Stimulated activated memory B cell treated with anti-CD40 and anti-IgM and Interleukin-4, amounts not matched to agents 10 μg/mL and 1 μg/mL and 100 μg/mL, for 72 hours (primary cell): ENCODE data around the gene ZNF275.

Experiments
- ATAC-seq: fragments of 150-1000 bp; cut with Tn5 transposase; 2 replicates; pipeline ENCODE4 v1.10.0; 2021
- H3K27ac Mint-ChIP-seq: one replicate; pipeline ENCODE4 v1.8.0; 2022; ENCODE audit warnings: mild to moderate bottlenecking, mixed read lengths
- H3K27me3 Mint-ChIP-seq: one replicate; pipeline ENCODE4 v1.8.0; 2022; ENCODE audit warnings: mixed read lengths
- H3K36me3 Mint-ChIP-seq: one replicate; pipeline ENCODE4 v1.8.0; 2022; ENCODE audit warnings: mixed read lengths
- H3K4me1 Mint-ChIP-seq: one replicate; pipeline ENCODE4 v1.8.0; 2022; ENCODE audit warnings: mixed read lengths
- H3K4me3 Mint-ChIP-seq: one replicate; pipeline ENCODE4 v1.8.0; 2022; ENCODE audit warnings: mild to moderate bottlenecking, moderate library complexity, mixed read lengths
- H3K9me3 Mint-ChIP-seq: one replicate; pipeline ENCODE4 v1.8.0; 2022; ENCODE audit warnings: mixed read lengths

The ZNF275 gene

DNA sequence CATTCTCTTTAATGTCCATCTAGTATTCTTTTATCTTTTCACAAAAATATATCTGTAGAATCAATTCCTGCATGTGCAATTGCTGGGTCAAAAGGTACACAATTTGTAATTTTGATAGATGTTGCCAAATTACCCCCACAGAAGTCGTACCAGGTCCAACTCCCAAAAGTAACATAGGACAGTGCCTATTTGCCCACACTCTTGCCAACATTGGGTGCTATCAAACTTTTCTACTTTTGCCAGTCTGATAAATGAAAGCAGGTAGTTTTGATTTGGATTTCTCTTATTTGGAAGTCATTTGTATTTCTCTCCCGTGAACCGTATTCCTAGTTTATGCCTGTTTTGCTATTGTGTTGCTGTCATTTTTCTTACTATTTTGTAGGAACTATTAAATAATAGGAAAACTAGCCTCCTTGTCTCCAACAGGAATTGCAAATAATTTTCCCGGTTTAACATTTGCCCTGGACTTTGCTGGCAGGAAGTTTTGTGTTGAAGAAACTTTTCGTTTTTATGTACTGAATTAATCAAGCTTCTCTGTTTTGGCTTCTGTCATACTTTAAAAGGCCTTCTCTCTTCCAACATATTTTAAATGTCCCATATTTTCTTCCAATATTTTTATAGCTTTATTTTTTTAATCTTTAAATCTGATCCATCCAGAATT lies 33.1 kb downstream of the ZNF275 start:
- Mint-ChIP-seq H3K36me3 (no peaks in the 10 kb centered on the region), H3K4me3 (no peak overlapping the region), H3K9me3 (no peaks in the 10 kb centered on the region), H3K27me3 (peaks cover 22% of the 10 kb centered on the region), H3K27ac (no peak overlapping the region), H3K4me1 (peaks cover 6% of the 10 kb centered on the region)
- no peak for ATAC-seq

- ATAC-seq = no peak
- H3K36me3 Mint-ChIP-seq = no peaks in the 10 kb centered on the region
- peaks cover 23% of the 10 kb centered on the region for H3K27me3 Mint-ChIP-seq
Measured at GRCh38 chrX:153370293-153371055, 36.5 kb downstream of the ZNF275 start.

GRCh38 chrX:153371256-153371655 lies 37.3 kb downstream of the ZNF275 start:
- no peaks in the 10 kb centered on the region for H3K9me3 Mint-ChIP-seq
- H3K36me3 Mint-ChIP-seq = no peaks in the 10 kb centered on the region
- H3K27me3 Mint-ChIP-seq = peaks cover 23% of the 10 kb centered on the region
- ATAC-seq = no peak
- no peak overlapping the region for H3K4me3 Mint-ChIP-seq
- H3K4me1 Mint-ChIP-seq = peaks cover 6% of the 10 kb centered on the region
- H3K27ac Mint-ChIP-seq = no peak overlapping the region

More at GRCh38 chrX:153370293-153371055, 36.5 kb downstream of the ZNF275 start:
- no peak overlapping the region for H3K27ac Mint-ChIP-seq
- peaks cover 6% of the 10 kb centered on the region for H3K4me1 Mint-ChIP-seq
- no peak overlapping the region for H3K4me3 Mint-ChIP-seq
- H3K9me3 Mint-ChIP-seq = no peaks in the 10 kb centered on the region

GRCh38 chrX:153372949-153373348 lies 39.0 kb downstream of the ZNF275 start:
- Mint-ChIP-seq H3K4me3 (no peak overlapping the region), H3K27me3 (peaks cover 23% of the 10 kb centered on the region), H3K36me3 (no peaks in the 10 kb centered on the region), H3K4me1 (peaks cover 6% of the 10 kb centered on the region), H3K27ac (no peak overlapping the region), H3K9me3 (no peaks in the 10 kb centered on the region)
- ATAC-seq = no peak

DNA sequence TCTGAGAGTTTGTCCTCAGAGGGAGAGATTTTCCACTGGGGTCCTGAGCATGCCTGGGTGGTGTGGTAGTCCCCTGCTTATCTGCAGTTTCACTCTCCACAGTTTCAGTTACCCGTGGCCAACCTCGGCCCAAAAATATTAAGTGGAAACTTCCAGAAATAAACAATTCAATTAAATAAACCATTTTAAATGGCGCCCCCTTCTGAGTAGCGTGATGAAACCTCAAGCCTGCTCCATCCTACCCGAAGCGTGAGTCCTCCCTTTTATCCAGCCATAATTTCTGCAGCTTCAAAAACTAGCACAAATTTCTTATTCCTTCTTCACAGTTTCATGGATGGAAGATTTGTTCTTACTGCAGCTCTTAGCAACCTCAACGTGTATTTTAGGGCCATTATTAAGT lies 40.5 kb downstream of the ZNF275 start:
- no peak for ATAC-seq
- H3K36me3 Mint-ChIP-seq = no peaks in the 10 kb centered on the region

GRCh38 chrX:153375571-153375970 lies 41.6 kb downstream of the ZNF275 start:
- Mint-ChIP-seq H3K27me3 (peaks cover 13% of the 10 kb centered on the region), H3K9me3 (no peaks in the 10 kb centered on the region), H3K36me3 (no peaks in the 10 kb centered on the region), H3K27ac (no peak overlapping the region), H3K4me1 (peaks cover 4% of the 10 kb centered on the region), H3K4me3 (no peak overlapping the region)
- ATAC-seq = no peak

More for the DNA sequence above, 40.5 kb downstream of the ZNF275 start:
- H3K27me3 Mint-ChIP-seq = peaks cover 22% of the 10 kb centered on the region
- no peak overlapping the region for H3K27ac Mint-ChIP-seq
- peaks cover 6% of the 10 kb centered on the region for H3K4me1 Mint-ChIP-seq
- no peaks in the 10 kb centered on the region for H3K9me3 Mint-ChIP-seq
- no peak overlapping the region for H3K4me3 Mint-ChIP-seq

DNA sequence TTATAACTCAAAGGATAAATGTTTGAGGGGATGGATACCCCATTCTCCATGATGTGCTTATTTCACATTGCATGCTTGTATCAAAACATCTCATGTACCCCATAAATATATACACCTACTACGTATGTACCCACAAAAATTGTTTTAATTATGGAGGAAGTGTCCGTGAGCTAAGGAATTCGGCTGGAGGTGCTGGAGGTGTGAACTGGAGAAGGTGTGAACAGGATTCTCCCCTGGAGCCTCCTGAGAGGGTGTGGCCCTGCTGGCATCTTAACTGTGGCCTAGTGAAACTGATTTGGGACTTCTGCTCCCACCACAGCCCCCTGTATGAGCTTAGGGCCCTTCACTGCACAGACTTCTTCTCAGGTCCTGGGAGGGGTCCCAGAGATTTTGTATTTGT lies 43.8 kb downstream of the ZNF275 start:
- Mint-ChIP-seq H3K27me3 (no peaks in the 10 kb centered on the region), H3K4me1 (no peaks in the 10 kb centered on the region), H3K9me3 (no peaks in the 10 kb centered on the region), H3K4me3 (no peak overlapping the region), H3K27ac (no peak overlapping the region), H3K36me3 (no peaks in the 10 kb centered on the region)
- no peak for ATAC-seq

DNA sequence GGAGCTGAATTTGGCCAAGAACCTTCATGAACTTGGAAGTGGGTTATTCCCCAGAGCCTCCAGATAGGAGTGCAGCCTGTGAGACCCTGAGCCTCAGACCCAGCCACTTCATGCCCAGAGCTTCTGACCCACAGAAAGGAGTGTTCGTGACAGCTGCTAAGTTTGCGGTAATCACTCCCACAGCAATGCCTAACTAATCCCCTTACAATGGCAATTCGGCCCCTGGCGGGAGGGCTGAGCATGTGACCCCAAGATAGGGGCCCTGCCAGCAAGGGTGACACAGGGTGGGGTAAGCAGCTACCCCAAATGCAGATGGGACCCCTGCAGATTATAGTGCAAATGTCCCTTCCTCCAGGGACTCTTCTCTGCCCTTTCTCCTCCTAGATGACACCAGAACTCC lies 44.7 kb downstream of the ZNF275 start:
- Mint-ChIP-seq H3K27ac (no peak overlapping the region), H3K27me3 (no peaks in the 10 kb centered on the region), H3K4me1 (no peaks in the 10 kb centered on the region), H3K4me3 (no peak overlapping the region), H3K36me3 (no peaks in the 10 kb centered on the region), H3K9me3 (no peaks in the 10 kb centered on the region)
- ATAC-seq = no peak

DNA sequence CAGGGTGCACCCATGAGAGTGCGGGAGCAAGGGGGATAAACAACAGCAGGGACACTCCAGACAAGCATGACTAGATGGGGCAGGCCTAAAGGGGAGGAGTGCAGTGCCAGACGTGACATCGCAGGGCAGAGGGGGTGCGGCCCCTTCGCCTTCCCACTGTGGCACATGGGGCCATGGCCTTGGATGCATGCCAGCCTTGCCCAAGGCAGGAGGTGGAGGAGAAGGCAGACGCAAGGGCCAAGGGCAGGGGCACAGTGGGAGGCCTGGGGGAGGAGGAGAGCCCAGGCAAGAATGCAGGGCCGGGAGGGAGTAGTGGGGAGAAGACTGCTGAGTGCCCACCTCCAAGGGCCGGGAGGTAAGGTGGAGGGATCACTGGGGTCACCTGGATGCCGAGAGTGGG lies 45.6 kb downstream of the ZNF275 start:
- no peaks in the 10 kb centered on the region for H3K4me1 Mint-ChIP-seq
- no peaks in the 10 kb centered on the region for H3K27me3 Mint-ChIP-seq
- H3K4me3 Mint-ChIP-seq = no peak overlapping the region
- no peak overlapping the region for H3K27ac Mint-ChIP-seq
- H3K9me3 Mint-ChIP-seq = no peaks in the 10 kb centered on the region
- no peaks in the 10 kb centered on the region for H3K36me3 Mint-ChIP-seq
- ATAC-seq = no peak

GRCh38 chrX:153379971-153380581 lies 46.1 kb downstream of the ZNF275 start:
- Mint-ChIP-seq H3K9me3 (no peaks in the 10 kb centered on the region), H3K36me3 (no peaks in the 10 kb centered on the region), H3K4me1 (no peaks in the 10 kb centered on the region), H3K27me3 (no peaks in the 10 kb centered on the region), H3K4me3 (no peak overlapping the region), H3K27ac (no peak overlapping the region)
- no peak for ATAC-seq

- H3K36me3 Mint-ChIP-seq = no peaks in the 10 kb centered on the region
- no peaks in the 10 kb centered on the region for H3K4me1 Mint-ChIP-seq
- H3K9me3 Mint-ChIP-seq = no peaks in the 10 kb centered on the region
- H3K27me3 Mint-ChIP-seq = no peaks in the 10 kb centered on the region
- no peak for ATAC-seq
- H3K4me3 Mint-ChIP-seq = no peak overlapping the region
- H3K27ac Mint-ChIP-seq = no peak overlapping the region
Measured at GRCh38 chrX:153380691-153381090, 46.7 kb downstream of the ZNF275 start.

DNA sequence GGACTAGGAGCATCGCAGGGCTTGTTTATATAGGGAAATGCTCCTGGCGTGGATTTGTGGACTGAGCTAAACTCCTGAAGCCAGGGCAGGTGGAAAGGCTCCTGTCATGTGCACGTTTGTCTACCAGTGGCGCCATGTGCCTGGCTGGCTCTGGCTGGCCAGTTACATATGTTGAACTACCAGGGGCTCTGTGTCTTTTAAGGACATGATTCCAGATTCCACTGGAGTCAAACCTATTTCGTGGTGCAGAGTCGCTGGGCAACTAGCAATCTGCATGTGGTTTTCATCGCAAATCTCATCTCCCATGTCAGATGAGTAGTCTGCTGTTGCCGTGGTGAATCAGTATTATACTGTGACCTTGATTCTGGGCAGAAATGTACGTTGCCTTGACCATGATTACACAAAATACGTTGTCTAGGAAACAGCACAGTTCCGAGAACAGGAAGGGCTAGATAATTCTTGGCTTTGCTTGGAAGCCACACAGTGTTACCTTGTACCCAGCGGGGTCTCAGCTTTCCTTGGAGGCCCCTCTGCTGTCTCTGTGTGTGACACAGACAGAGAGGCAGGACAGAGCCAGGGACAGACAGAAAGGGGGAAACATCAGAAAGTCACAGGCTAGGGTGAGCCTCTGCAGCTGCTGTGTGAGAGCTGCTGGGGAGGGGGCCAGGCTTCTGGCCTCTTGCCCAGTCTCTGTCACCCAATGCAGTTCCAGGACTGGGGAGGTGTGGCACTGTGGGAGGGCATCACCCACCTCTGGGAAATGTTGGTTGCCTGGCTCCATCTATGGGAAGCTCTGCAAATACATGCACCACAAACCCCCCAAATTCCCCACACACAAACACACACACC lies 48.0 kb downstream of the ZNF275 start:
- H3K36me3 Mint-ChIP-seq = no peaks in the 10 kb centered on the region
- no peaks in the 10 kb centered on the region for H3K27me3 Mint-ChIP-seq
- no peaks in the 10 kb centered on the region for H3K4me1 Mint-ChIP-seq
- H3K9me3 Mint-ChIP-seq = no peaks in the 10 kb centered on the region
- ATAC-seq = no peak
- no peak overlapping the region for H3K4me3 Mint-ChIP-seq
- H3K27ac Mint-ChIP-seq = no peak overlapping the region

DNA sequence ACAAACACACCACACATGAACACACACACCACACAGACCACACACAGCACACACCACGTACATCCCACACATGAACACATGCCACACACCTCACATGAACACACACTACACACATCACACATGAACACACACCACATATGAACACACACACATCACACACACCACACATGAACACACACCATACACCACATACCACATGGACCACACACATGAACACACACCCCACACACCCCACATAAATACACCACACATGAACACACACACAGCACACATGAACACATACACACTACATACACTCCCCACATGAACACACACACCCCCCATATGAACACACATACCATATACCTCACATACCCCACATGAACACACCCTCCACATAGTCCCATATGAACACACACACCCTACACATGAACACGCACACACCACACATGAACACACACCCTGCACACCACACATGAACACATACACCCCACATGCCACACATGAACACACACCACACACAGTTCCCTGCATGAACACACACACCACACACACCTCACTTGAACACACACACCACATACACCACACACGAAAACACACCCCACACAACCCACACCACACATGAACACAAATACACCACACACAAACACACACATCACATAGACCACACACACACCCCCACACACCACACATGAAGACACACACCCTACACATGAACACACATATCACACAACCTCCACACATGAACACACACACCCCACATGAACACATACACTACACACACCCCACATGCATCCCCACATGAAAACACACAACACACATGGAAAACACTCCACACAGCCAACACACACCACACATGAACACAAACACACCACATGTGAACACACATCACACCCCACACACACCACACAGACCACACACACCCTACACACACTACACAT lies 48.9 kb downstream of the ZNF275 start:
- no peak for ATAC-seq
- no peaks in the 10 kb centered on the region for H3K27me3 Mint-ChIP-seq
- no peaks in the 10 kb centered on the region for H3K9me3 Mint-ChIP-seq
- H3K4me3 Mint-ChIP-seq = no peak overlapping the region
- H3K36me3 Mint-ChIP-seq = no peaks in the 10 kb centered on the region
- H3K4me1 Mint-ChIP-seq = no peaks in the 10 kb centered on the region
- no peak overlapping the region for H3K27ac Mint-ChIP-seq

GRCh38 chrX:153384390-153384789 lies 50.4 kb downstream of the ZNF275 start:
- no peaks in the 10 kb centered on the region for H3K9me3 Mint-ChIP-seq
- H3K36me3 Mint-ChIP-seq = no peaks in the 10 kb centered on the region
- H3K27me3 Mint-ChIP-seq = no peaks in the 10 kb centered on the region
- no peak for ATAC-seq
- H3K4me1 Mint-ChIP-seq = no peaks in the 10 kb centered on the region
- H3K4me3 Mint-ChIP-seq = no peak overlapping the region
- H3K27ac Mint-ChIP-seq = no peak overlapping the region
